K562 (cell line): Measurements from ENCODE around the gene ZNF768. TPM values are rescaled to one million over a fixed set of nuclear protein-coding genes. Genes with fewer than 3 reads are reported as not detected.

ENCODE experiments used
- BDP1 ChIP-seq: IDR thresholded peaks from 3 replicates; pipeline ENCODE4 v1.6.1; 2011; ENCODE audit not compliant: insufficient read length, insufficient read depth
- CHD1 ChIP-seq: fragments of 200-600 bp; sonication (generic); IDR thresholded peaks from one replicate; pipeline ENCODE4 v1.6.1; 2012; ENCODE audit warnings: mild to moderate bottlenecking, moderate library complexity, low read length, inconsistent platforms
- ELF4 ChIP-seq: fragments of 450-650 bp; formaldehyde crosslinking; IDR thresholded peaks from 2 replicates; pipeline ENCODE4 v1.4.0; 2022; ENCODE audit warnings: missing genetic modification characterization
- LCOR ChIP-seq: sonication (generic); formaldehyde crosslinking; IDR thresholded peaks from 2 replicates; pipeline ENCODE4 v1.8.0; 2022; ENCODE audit warnings: mild to moderate bottlenecking, missing genetic modification reagents
- NFXL1 ChIP-seq: fragments of 450-650 bp; formaldehyde crosslinking; IDR thresholded peaks from 2 replicates; pipeline ENCODE4 v1.4.0; 2021; ENCODE audit warnings: mild to moderate bottlenecking
- ZBED1 ChIP-seq: IDR thresholded peaks from 2 replicates; pipeline ENCODE4 v1.6.1; 2014
- ZEB2 ChIP-seq: fragments of 450-650 bp; IDR thresholded peaks from 2 replicates; pipeline ENCODE4 v1.6.1; 2016
- ZNF174 ChIP-seq: fragments of 250-450 bp; sonication (Bioruptor Pico); IDR thresholded peaks from 2 replicates; pipeline ENCODE4 v1.4.0; 2020; ENCODE audit warnings: mild to moderate bottlenecking
- ZNF184 ChIP-seq: sonication (generic); formaldehyde crosslinking; IDR thresholded peaks from 2 replicates; pipeline ENCODE4 v1.5.0; 2020; ENCODE audit warnings: missing genetic modification reagents
- polyA plus RNA-seq, 8 experiments: library from polyadenylated mRNA; depleted of rRNA in 4 of 8; stranded (reverse) in 5 of 8; unstranded in 3 of 8; fragments of >200 nt; fragmentation: Nextera tagmentation in 2 of 8; fragmentation: Illumina TruSeq in 1 of 8; extraction: Ambion mirVana in 2 of 8; extraction: Trizol in 1 of 8; gene quantifications; 2 replicates each; pipeline versions ENCODE4 v1.2.1 to v1.2.3, GENCODE V29; 2011 to 2014; ENCODE audit warnings: inconsistent platforms in 1 of 8, missing spikeins in 1 of 8
- total RNA-seq, 7 experiments: library from RNA; depleted of rRNA in 6 of 7; stranded (reverse); fragments of >200 nt in 6 of 7; fragmentation: Illumina TruSeq in 2 of 7; extraction: Trizol in 2 of 7; gene quantifications; 2 replicates each; pipeline versions ENCODE4 v1.2.1 to v1.2.3, GENCODE V29; 2011 to 2021; ENCODE audit warnings: low replicate concordance in 1 of 7
- TF ChIP-seq, protein P1 (sequence below): fragments of 150-350 bp; IDR thresholded peaks from 2 replicates; pipeline ENCODE4 v1.6.1; 2014; ENCODE audit warnings: low read depth, mild to moderate bottlenecking, low read length, borderline replicate concordance
- TF ChIP-seq, protein P2 (sequence below), 2 experiments: fragments of 200-800 bp in 1 of 2; sonication (Bioruptor generic) in 1 of 2; sonication (generic) in 1 of 2; formaldehyde crosslinking in 1 of 2; IDR thresholded peaks in 1 of 2; conservative IDR thresholded peaks in 1 of 2; 2 replicates each; pipeline versions ENCODE4 v1.5.0 to v1.6.1; 2016 to 2020; ENCODE audit warnings: missing compliant biosample characterization in 1 of 2, missing genetic modification characterization in 1 of 2, missing genetic modification reagents in 1 of 2
- TF ChIP-seq, protein P3 (sequence below): IDR thresholded peaks from 2 replicates; pipeline ENCODE4 v1.6.1; 2011; ENCODE audit not compliant: insufficient read length; ENCODE audit errors: extremely low read depth
- TF ChIP-seq, protein P4 (sequence below): fragments of 250-450 bp; sonication (Bioruptor Pico); IDR thresholded peaks from 2 replicates; pipeline ENCODE4 v1.4.0; 2020; ENCODE audit warnings: borderline replicate concordance
- TF ChIP-seq, protein P5 (sequence below): fragments of 450-650 bp; formaldehyde crosslinking; IDR thresholded peaks from 2 replicates; pipeline ENCODE4 v1.4.0; 2020; ENCODE audit warnings: mild to moderate bottlenecking, moderate library complexity
- TF ChIP-seq, protein P6 (sequence below): sonication (generic); formaldehyde crosslinking; IDR thresholded peaks from 2 replicates; pipeline ENCODE4 v1.8.0; 2022; ENCODE audit warnings: missing genetic modification reagents, mild to moderate bottlenecking, moderate library complexity, borderline replicate concordance

The ZNF768 gene
- total and polyA plus RNA-seq, 9 of the 15 experiments (the other 6 are each of a cell fraction or from before 2014, with no cell fraction given): 0.13 to 50.7 (median 26.9) TPM

DNA sequence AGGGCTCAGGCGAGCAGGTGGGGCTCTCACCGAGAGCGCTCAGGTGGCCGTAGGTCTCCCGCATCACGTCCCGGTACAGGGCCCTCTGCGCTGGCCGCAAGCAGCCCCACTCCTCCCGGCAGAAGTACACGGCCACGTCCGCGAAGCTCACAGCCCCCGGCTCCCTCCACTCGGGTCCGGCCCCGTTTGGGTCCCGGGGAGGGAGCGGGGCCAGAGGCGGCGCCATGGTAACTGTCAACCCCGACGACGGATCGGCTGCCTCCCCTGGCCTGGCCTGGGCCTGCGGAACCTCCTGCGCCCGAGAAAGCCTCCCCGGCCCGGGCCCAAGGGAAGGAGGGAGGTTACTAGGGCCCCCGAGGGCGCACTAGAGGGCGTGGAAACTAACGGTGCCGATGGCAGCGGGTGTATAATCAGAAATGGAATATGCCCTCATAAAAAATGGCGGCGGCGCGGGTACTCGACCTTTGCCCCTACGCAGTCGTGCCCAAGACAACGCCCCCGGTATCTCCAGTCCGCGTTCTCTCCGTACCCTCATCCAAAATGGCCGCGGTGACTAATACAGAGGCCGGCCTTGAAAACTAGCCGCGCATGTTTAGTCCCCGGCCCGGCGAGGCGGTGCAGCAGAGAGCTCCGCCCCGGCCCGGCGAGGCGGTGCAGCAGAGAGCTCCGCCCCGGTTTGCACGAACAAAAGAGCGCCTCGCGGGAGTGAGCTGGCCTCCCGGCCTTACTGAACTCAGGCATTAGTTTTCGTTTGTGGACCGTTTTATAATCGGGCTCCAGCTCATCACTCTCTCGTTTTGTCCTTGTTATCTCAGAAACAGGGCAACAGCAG is 31.8 kb upstream of the ZNF768 start, which contains the start of gene ZNF764 (continued):
- TF ChIP-seq, protein P1, sequence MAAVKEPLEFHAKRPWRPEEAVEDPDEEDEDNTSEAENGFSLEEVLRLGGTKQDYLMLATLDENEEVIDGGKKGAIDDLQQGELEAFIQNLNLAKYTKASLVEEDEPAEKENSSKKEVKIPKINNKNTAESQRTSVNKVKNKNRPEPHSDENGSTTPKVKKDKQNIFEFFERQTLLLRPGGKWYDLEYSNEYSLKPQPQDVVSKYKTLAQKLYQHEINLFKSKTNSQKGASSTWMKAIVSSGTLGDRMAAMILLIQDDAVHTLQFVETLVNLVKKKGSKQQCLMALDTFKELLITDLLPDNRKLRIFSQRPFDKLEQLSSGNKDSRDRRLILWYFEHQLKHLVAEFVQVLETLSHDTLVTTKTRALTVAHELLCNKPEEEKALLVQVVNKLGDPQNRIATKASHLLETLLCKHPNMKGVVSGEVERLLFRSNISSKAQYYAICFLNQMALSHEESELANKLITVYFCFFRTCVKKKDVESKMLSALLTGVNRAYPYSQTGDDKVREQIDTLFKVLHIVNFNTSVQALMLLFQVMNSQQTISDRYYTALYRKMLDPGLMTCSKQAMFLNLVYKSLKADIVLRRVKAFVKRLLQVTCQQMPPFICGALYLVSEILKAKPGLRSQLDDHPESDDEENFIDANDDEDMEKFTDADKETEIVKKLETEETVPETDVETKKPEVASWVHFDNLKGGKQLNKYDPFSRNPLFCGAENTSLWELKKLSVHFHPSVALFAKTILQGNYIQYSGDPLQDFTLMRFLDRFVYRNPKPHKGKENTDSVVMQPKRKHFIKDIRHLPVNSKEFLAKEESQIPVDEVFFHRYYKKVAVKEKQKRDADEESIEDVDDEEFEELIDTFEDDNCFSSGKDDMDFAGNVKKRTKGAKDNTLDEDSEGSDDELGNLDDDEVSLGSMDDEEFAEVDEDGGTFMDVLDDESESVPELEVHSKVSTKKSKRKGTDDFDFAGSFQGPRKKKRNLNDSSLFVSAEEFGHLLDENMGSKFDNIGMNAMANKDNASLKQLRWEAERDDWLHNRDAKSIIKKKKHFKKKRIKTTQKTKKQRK: no peak
- no peak for TF ChIP-seq ZNF184
- TF ChIP-seq, protein P2, sequence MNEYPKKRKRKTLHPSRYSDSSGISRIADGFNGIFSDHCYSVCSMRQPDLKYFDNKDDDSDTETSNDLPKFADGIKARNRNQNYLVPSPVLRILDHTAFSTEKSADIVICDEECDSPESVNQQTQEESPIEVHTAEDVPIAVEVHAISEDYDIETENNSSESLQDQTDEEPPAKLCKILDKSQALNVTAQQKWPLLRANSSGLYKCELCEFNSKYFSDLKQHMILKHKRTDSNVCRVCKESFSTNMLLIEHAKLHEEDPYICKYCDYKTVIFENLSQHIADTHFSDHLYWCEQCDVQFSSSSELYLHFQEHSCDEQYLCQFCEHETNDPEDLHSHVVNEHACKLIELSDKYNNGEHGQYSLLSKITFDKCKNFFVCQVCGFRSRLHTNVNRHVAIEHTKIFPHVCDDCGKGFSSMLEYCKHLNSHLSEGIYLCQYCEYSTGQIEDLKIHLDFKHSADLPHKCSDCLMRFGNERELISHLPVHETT (CRISPR knock-in tag; conservative IDR thresholded peaks at IDR 0.05 in 1 of 2, IDR thresholded peaks at IDR 0.05 in 1 of 2): peak in 1 of 2 experiments; percentile 99; a peak in 2 of 4 replicates
- TF ChIP-seq, protein P3, sequence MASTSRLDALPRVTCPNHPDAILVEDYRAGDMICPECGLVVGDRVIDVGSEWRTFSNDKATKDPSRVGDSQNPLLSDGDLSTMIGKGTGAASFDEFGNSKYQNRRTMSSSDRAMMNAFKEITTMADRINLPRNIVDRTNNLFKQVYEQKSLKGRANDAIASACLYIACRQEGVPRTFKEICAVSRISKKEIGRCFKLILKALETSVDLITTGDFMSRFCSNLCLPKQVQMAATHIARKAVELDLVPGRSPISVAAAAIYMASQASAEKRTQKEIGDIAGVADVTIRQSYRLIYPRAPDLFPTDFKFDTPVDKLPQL: peak; percentile 25
- TF ChIP-seq LCOR (CRISPR knock-in tag): no peak
- TF ChIP-seq ZEB2: no peak
- no peak for TF ChIP-seq NFXL1 (CRISPR knock-in tag)
- TF ChIP-seq, protein P4, sequence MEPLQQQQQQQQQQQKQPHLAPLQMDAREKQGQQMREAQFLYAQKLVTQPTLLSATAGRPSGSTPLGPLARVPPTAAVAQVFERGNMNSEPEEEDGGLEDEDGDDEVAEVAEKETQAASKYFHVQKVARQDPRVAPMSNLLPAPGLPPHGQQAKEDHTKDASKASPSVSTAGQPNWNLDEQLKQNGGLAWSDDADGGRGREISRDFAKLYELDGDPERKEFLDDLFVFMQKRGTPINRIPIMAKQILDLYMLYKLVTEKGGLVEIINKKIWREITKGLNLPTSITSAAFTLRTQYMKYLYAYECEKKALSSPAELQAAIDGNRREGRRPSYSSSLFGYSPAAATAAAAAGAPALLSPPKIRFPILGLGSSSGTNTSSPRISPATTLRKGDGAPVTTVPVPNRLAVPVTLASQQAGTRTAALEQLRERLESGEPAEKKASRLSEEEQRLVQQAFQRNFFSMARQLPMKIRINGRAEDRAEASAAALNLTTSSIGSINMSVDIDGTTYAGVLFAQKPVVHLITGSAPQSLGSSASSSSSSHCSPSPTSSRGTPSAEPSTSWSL (CRISPR knock-in tag): no peak
- TF ChIP-seq, protein P5, sequence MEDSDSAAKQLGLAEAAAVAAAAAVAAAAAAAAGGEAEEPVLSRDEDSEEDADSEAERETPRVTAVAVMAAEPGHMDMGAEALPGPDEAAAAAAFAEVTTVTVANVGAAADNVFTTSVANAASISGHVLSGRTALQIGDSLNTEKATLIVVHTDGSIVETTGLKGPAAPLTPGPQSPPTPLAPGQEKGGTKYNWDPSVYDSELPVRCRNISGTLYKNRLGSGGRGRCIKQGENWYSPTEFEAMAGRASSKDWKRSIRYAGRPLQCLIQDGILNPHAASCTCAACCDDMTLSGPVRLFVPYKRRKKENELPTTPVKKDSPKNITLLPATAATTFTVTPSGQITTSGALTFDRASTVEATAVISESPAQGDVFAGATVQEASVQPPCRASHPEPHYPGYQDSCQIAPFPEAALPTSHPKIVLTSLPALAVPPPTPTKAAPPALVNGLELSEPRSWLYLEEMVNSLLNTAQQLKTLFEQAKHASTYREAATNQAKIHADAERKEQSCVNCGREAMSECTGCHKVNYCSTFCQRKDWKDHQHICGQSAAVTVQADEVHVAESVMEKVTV: no peak
- no peak for TF ChIP-seq ZNF174 (CRISPR knock-in tag)
- TF ChIP-seq ZBED1: no peak
- TF ChIP-seq ELF4 (CRISPR knock-in tag): no peak
- no peak for TF ChIP-seq BDP1
- TF ChIP-seq, protein P6, sequence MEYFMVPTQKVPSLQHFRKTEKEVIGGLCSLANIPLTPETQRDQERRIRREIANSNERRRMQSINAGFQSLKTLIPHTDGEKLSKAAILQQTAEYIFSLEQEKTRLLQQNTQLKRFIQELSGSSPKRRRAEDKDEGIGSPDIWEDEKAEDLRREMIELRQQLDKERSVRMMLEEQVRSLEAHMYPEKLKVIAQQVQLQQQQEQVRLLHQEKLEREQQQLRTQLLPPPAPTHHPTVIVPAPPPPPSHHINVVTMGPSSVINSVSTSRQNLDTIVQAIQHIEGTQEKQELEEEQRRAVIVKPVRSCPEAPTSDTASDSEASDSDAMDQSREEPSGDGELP (CRISPR knock-in tag): peak; percentile 9; the same call in 1 of the 2 replicates
- no peak for TF ChIP-seq CHD1
